Mucosa of rectum (tissue), 2 donors: ENCODE measurements around the gene IKBKE.

ENCODE experiments used
- H3K27ac ChIP-seq, 2 donors: one replicate each; pipeline ENCODE4 v1.7.0; 2013; ENCODE audit warnings: inconsistent platforms in 2 of 2, low read depth in 2 of 2, low read length in 2 of 2
- H3K27me3 ChIP-seq, 2 donors: one replicate each; pipeline ENCODE4 v1.7.0; 2013; ENCODE audit warnings: low read length in 2 of 2; ENCODE audit not compliant: control insufficient read depth in 2 of 2, insufficient read depth in 2 of 2
- H3K36me3 ChIP-seq, 2 donors: one replicate each; pipeline ENCODE4 v1.7.0; 2013; ENCODE audit warnings: low read length in 2 of 2; ENCODE audit not compliant: control insufficient read depth in 2 of 2, insufficient read depth in 2 of 2
- H3K4me1 ChIP-seq, 2 donors: one replicate each; pipeline ENCODE4 v1.7.0; 2013; ENCODE audit warnings: low read length in 2 of 2, mild to moderate bottlenecking in 1 of 2; ENCODE audit not compliant: control insufficient read depth in 2 of 2, insufficient read depth in 2 of 2
- H3K4me3 ChIP-seq, 2 donors: one replicate each; pipeline ENCODE4 v1.7.0; 2013; ENCODE audit warnings: low read length in 2 of 2
- H3K9ac ChIP-seq, 2 donors: one replicate each; pipeline ENCODE4 v1.7.0; 2013; ENCODE audit warnings: low read length in 2 of 2, low read depth in 1 of 2, mild to moderate bottlenecking in 1 of 2
- H3K9me3 ChIP-seq, 2 donors: one replicate each; pipeline ENCODE4 v1.7.0; 2013; ENCODE audit warnings: low read length in 2 of 2; ENCODE audit not compliant: control insufficient read depth in 2 of 2
- donor health status: healthy.
- donor health status: Normal muscosa, but diverticular disease.

IKBKE gene

GRCh38 chr1:206493279-206493678 lies 23.0 kb downstream of the IKBKE start:
- peaks cover 17 to 31% of the 10 kb centered on the region in 2 donors for H3K36me3 ChIP-seq
- H3K27ac ChIP-seq = no peak overlapping the region
- H3K9me3 ChIP-seq = no peaks in the 10 kb centered on the region
- no peak overlapping the region for H3K4me3 ChIP-seq
- H3K27me3 ChIP-seq = no peaks in the 10 kb centered on the region
- H3K9ac ChIP-seq = no peak overlapping the region
- H3K4me1 ChIP-seq = peaks cover 4 to 8% of the 10 kb centered on the region in 2 donors

DNA sequence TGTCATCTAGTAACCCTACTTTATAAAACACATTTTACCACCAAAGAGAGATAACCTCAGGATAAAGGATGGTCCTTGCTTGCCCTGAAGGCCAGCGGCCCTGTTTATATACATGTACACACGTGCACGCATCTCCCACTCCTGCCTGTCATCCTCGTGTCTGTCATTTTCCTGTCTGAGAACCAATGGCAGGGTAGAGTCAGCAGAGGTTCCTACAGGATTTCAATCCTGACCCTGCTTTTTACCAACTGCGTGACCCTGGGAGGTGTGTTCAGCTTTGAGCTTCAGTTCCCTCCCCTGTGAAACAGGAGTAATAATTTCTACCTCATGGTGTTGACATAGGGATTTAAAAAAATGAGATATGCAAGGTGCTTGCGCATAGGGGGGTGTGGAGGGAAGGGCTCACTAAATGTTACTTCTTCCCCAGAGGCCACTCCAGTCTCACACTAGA lies 24.8 kb downstream of the IKBKE start:
- no peaks in the 10 kb centered on the region for H3K9me3 ChIP-seq
- H3K27ac ChIP-seq = no peak overlapping the region
- peaks cover 4 to 8% of the 10 kb centered on the region in 2 donors for H3K4me1 ChIP-seq
- H3K36me3 ChIP-seq = peaks cover 17 to 31% of the 10 kb centered on the region in 2 donors
- no peak overlapping the region for H3K9ac ChIP-seq
- H3K4me3 ChIP-seq = no peak overlapping the region
- H3K27me3 ChIP-seq = no peaks in the 10 kb centered on the region

GRCh38 chr1:206495493-206496046 lies 25.3 kb downstream of the IKBKE start:
- Histone ChIP-seq H3K4me1 (peaks cover 4 to 8% of the 10 kb centered on the region in 2 donors), H3K9ac (no peak overlapping the region), H3K27ac (no peak overlapping the region), H3K27me3 (no peaks in the 10 kb centered on the region), H3K9me3 (no peaks in the 10 kb centered on the region), H3K4me3 (no peak overlapping the region), H3K36me3 (peaks cover 17 to 31% of the 10 kb centered on the region in 2 donors)

DNA sequence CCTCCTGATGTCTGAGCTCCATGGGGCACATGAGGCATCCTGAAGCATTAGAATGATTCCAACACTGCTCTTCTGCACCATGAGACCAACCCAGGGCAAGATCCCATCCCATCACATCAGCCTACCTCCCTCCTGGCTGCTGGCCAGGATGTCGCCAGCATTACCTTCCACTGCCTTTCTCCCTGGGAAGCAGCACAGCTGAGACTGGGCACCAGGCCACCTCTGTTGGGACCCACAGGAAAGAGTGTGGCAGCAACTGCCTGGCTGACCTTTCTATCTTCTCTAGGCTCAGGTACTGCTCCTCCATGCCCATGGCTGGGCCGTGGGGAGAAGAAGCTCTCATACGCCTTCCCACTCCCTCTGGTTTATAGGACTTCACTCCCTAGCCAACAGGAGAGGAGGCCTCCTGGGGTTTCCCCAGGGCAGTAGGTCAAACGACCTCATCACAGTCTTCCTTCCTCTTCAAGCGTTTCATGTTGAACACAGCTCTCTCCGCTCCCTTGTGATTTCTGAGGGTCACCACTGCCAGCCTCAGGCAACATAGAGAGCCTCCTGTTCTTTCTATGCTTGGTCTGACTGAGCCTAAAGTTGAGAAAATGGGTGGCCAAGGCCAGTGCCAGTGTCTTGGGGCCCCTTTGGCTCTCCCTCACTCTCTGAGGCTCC lies 26.0 kb downstream of the IKBKE start:
- Histone ChIP-seq H3K27ac (no peak overlapping the region), H3K9ac (no peak overlapping the region), H3K9me3 (no peaks in the 10 kb centered on the region), H3K4me1 (peaks cover 4 to 8% of the 10 kb centered on the region in 2 donors), H3K36me3 (peaks cover 15 to 30% of the 10 kb centered on the region in 2 donors), H3K27me3 (no peaks in the 10 kb centered on the region), H3K4me3 (no peak overlapping the region)

GRCh38 chr1:206497363-206497762 lies 27.1 kb downstream of the IKBKE start:
- H3K4me3 ChIP-seq = no peak overlapping the region
- peaks cover 4 to 8% of the 10 kb centered on the region in 2 donors for H3K4me1 ChIP-seq
- H3K9ac ChIP-seq = no peak overlapping the region
- no peaks in the 10 kb centered on the region for H3K9me3 ChIP-seq
- H3K27me3 ChIP-seq = no peaks in the 10 kb centered on the region
- peaks cover 9 to 20% of the 10 kb centered on the region in 2 donors for H3K36me3 ChIP-seq
- H3K27ac ChIP-seq = no peak overlapping the region

DNA sequence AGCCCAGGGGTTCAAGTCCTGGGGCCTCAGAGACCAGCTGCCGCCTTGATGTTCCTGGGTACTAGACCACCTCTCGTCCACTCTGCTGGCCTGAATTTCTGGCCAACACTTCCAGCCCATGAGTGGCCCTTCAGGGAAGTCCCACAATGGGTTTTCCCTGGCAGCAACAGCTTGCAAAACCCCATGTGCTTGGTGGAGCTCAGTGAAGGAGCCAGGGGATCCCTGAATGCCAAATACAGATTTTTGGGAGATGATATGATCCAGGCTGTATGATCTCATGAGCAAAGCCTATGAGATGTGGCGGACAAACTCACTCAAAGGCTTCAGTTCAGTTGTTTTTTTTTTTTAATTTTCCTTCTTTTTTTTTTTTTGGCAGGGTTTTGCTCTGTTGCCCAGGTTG lies 27.5 kb downstream of the IKBKE start:
- H3K4me1 ChIP-seq = peaks cover 4 to 8% of the 10 kb centered on the region in 2 donors
- H3K4me3 ChIP-seq = no peak overlapping the region
- H3K9me3 ChIP-seq = no peaks in the 10 kb centered on the region
- H3K9ac ChIP-seq = no peak overlapping the region
- H3K36me3 ChIP-seq = peaks cover 9 to 16% of the 10 kb centered on the region in 2 donors
- H3K27ac ChIP-seq = no peak overlapping the region
- no peaks in the 10 kb centered on the region for H3K27me3 ChIP-seq

- no peak overlapping the region for H3K9ac ChIP-seq
- no peaks in the 10 kb centered on the region for H3K9me3 ChIP-seq
- H3K36me3 ChIP-seq = peaks cover 9 to 10% of the 10 kb centered on the region in 2 donors
- H3K27me3 ChIP-seq = no peaks in the 10 kb centered on the region
- no peak overlapping the region for H3K27ac ChIP-seq
- H3K4me3 ChIP-seq = no peak overlapping the region
- H3K4me1 ChIP-seq = peaks cover 4 to 8% of the 10 kb centered on the region in 2 donors
These were observed 28.4 kb downstream of the IKBKE start for GRCh38 chr1:206498685-206499084.

DNA sequence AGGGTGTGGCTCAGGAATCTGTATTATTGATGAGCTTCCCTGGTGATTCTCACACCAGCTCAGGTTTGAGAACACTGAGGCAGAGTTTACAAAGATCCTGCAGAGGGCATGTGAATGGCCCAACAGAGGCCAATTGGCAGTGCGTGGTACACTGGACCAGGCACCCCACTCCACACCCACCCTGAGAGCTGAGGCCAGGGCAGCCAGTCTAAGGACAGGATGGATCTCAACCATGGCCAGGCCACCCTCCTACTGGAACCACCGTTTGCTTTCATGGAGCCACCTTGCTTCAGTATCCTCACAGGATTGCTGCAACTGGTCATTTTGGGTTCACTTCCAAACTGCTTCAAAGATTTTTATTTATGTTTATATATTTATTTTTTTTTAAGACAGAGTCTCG lies 29.8 kb downstream of the IKBKE start:
- Histone ChIP-seq H3K4me3 (no peak overlapping the region), H3K4me1 (peaks cover 7 to 8% of the 10 kb centered on the region in 2 donors), H3K9me3 (no peaks in the 10 kb centered on the region), H3K9ac (no peak overlapping the region), H3K36me3 (peaks cover 3 to 6% of the 10 kb centered on the region in 2 donors), H3K27ac (no peak overlapping the region), H3K27me3 (no peaks in the 10 kb centered on the region)

- Histone ChIP-seq H3K27ac (peak overlapping the region; percentile 56 to 70), H3K36me3 (no peaks in the 10 kb centered on the region), H3K4me1 (peaks cover under 1 to 5% of the 10 kb centered on the region in 2 donors)
These were observed 31.6 kb downstream of the IKBKE start for GRCh38 chr1:206501881-206502280.

GRCh38 chr1:206502403-206502802 lies 32.1 kb downstream of the IKBKE start:
- H3K36me3 ChIP-seq = no peaks in the 10 kb centered on the region
- no peak overlapping the region for H3K4me3 ChIP-seq
- no peaks in the 10 kb centered on the region for H3K9me3 ChIP-seq
- H3K27me3 ChIP-seq = peaks cover 4 to 5% of the 10 kb centered on the region in 2 donors
- H3K27ac ChIP-seq = no peak overlapping the region
- peaks cover 3 to 8% of the 10 kb centered on the region in 2 donors for H3K4me1 ChIP-seq
- no peak overlapping the region for H3K9ac ChIP-seq

More at GRCh38 chr1:206501881-206502280, 31.6 kb downstream of the IKBKE start:
- Histone ChIP-seq H3K9me3 (no peaks in the 10 kb centered on the region), H3K9ac (no peak overlapping the region), H3K27me3 (peaks cover 4 to 5% of the 10 kb centered on the region in 2 donors), H3K4me3 (no peak overlapping the region)
